ENCODE measurements around the gene STX8. TPM values are rescaled to one million over a fixed set of nuclear protein-coding genes. Genes with fewer than 3 reads are reported as not detected.

Gene STX8
- total RNA-seq, 4 donors from 2014 or later, result 69.7 to 129 (median 89.6) TPM

DNA sequence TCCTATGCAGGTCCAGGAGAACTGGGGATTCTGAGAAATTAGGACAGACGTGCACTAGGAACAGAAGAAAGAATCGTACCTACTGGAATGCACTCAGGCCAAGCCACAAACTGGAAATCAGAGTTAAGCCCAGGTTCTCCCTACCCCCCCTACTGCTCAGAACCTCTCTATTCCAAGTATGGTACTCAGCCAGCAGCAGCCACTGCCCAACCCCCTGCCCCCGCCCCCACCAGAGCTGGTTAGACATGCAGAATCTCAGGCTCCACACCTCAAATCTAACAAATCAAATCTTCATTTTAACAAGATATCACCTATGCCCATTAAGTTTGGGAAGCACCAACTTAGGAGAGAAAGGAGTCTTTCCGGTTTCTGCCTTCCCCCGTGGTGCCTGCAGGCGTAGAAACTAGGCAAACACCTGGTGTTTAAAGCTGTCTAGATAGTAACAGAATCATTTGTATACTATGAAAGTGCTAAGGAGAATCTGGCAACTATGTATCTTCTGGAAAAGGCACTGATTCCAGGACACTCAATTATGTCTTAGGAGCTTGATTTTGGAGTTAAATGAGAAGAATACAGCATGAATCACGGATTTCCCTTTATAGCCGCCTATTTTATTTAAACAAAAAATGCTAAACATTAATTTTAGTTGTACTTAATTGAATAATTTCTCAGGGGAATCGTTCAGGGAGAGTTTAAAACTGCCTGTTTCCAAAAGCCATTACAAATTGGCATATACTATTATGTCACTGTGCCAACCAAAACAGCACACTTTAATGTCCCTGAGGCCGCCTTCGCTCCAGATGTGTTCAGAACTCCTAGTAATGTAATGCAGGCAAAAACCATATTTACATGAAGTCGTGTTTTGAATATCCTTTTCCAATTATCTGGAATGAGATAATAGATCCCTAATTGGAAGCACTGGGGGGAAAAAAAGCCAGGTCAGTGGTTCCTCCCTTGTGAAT lies 166.5 kb downstream of the STX8 start:
- TF ChIP-seq, protein P1, sequence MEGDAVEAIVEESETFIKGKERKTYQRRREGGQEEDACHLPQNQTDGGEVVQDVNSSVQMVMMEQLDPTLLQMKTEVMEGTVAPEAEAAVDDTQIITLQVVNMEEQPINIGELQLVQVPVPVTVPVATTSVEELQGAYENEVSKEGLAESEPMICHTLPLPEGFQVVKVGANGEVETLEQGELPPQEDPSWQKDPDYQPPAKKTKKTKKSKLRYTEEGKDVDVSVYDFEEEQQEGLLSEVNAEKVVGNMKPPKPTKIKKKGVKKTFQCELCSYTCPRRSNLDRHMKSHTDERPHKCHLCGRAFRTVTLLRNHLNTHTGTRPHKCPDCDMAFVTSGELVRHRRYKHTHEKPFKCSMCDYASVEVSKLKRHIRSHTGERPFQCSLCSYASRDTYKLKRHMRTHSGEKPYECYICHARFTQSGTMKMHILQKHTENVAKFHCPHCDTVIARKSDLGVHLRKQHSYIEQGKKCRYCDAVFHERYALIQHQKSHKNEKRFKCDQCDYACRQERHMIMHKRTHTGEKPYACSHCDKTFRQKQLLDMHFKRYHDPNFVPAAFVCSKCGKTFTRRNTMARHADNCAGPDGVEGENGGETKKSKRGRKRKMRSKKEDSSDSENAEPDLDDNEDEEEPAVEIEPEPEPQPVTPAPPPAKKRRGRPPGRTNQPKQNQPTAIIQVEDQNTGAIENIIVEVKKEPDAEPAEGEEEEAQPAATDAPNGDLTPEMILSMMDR (IDR thresholded peaks at IDR 0.05; ENCODE audit: low read depth), result no peak

GRCh38 chr17:9408381-9408780 lies 167.2 kb downstream of the STX8 start:
- TF ChIP-seq, protein P1 (IDR thresholded peaks at IDR 0.05; ENCODE audit: low read depth), result no peak

- TF ChIP-seq, protein P1 (IDR thresholded peaks at IDR 0.05; ENCODE audit: low read depth), result no peak
Measured at GRCh38 chr17:9406046-9406606, 169.5 kb downstream of the STX8 start.

GRCh38 chr17:9403257-9403656 lies 172.4 kb downstream of the STX8 start:
- TF ChIP-seq, protein P1 (IDR thresholded peaks at IDR 0.05; ENCODE audit: low read depth), result no peak

DNA sequence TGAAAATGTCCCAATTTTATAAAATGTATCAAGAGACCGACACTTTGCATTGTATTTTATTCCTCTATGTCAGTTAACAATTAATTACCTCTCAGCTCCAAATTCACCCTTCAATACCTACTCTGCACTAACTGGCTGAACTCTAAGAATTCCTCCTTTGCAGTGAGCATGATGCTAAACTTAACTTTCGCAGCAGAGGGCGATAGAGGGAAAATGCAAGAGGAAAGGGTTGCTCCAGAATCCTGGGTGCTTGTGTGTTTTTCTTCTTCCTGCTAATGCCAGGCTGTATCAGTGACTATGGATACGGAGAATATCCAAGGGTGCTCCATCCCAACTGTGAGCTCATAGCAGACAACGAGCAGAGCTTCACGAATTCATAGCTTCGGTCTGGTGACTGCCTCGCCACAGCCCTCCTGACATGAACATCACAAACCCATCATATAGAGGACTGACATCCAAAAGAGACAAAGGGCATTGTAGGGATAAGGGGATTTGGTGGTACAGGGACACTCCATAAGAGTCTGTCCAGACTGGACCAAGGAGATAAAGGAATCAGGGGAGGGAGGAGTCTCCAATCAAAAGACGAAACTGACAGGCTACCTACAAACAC lies 172.9 kb downstream of the STX8 start:
- TF ChIP-seq, protein P1 (IDR thresholded peaks at IDR 0.05; ENCODE audit: low read depth), result no peak

- TF ChIP-seq, protein P1 (IDR thresholded peaks at IDR 0.05; ENCODE audit: low read depth), result no peak
Measured at GRCh38 chr17:9401434-9401833, 174.2 kb downstream of the STX8 start.

DNA sequence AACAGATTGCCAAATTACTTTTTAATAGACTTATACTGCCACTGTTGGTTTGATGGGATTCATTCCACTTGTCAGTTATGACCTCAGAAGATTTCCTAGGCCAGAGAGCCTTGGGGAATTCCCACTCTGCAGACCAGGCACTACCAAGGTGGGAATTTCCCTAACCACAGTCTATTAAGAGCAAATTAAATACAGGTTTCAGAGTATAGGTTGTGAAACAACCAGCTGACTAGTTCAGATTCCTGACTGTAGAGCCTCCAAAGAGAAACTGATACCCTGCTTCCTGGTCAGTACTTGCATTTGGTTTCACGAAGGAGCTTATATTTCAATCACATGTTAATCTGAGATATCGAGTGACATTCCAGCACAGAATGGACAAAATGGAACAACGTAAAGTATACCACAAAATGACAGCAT lies 186.5 kb downstream of the STX8 start:
- TF ChIP-seq, protein P1 (IDR thresholded peaks at IDR 0.05; ENCODE audit: low read depth), result no peak

Measured in subcutaneous adipose tissue (tissue), 4 donors.